HL-60/S4 (cell line): ENCODE results near the gene SATB2.

Source experiments
- in situ Hi-C: fragments of 300-500 bp; cut with MboI; formaldehyde crosslinking; loops from 2 replicates; pipeline ENCODE4 v1.14.3; 2022; ENCODE audit warnings: low sequenced_read_pairs

The SATB2 gene

DNA sequence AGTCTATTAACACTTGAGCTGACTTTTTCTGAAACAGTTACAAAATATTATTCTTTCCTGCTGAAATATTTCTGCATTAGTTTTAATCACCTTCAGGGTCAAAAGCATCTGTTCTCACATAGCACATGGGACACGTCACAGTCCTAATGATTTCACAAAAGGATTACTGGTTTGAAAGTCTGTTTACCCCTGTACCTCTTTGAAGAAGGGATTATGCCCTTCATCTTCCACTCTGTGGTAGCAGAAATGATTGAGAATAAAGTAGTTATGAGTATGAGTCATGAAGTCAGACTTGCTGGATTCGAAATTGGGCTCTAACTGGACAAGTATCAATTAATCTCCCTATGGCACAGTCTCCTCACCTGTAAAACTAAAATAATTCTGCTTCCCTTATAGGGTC is 121.2 kb downstream of the SATB2 start:
- in situ Hi-C loops = no loop called here

DNA sequence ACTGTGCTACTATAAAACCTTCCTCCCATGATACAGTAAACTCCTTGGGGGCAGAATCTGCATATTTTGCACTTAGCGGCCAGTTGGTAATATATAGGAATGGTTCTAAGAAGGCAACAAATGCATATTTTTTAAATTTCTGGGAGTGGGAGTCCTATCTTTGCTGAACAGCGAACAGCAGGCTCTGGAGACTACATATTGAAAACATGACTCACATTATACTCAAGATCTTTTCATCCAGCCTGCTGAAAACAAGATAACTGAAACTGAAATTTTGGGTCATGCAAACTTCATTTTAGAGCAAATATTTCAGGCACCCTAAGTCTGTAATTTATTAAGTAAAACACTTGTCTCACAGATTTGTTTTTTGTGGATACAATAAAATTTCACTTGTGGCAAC is 122.2 kb downstream of the SATB2 start:
- in situ Hi-C loops = no loop called here

DNA sequence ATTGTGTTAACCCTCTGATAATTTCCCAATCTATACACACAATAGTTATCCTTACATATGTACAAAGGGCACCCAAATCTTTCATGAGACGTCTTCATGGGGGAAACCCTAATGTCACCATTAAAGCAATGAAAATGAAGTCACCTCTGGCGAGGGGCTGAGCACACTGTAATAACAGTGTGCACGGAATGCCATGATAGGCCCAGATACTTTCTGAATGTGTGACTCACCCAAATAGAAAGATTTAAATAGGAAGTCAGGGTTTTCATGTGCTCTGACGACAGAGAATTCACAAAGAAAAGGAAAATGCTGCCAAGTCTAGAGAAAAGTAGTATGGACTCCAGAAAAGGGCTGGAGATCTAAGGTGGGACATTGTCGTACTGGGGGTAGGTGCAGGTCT is 128.3 kb downstream of the SATB2 start:
- in situ Hi-C loops = no loop called here

DNA sequence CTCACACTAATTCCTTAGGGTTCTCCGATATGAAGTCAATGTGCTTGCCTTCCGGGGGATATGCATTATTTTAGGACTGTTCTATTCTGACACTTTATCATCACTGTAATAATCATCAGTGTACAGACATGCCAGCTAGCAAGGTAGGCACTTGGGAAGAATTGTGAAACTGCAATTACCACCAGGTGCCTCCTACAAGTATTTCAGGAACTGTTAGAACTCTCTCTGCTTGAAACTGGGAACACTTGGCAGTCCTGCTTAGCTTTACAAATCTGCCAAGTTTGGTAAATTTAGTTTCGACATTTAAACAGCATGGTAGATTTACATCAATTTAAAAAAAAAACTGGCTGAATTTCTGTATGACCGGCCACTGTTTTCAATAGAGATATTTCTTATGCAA is 128.7 kb downstream of the SATB2 start:
- in situ Hi-C loops = no loop called here

DNA sequence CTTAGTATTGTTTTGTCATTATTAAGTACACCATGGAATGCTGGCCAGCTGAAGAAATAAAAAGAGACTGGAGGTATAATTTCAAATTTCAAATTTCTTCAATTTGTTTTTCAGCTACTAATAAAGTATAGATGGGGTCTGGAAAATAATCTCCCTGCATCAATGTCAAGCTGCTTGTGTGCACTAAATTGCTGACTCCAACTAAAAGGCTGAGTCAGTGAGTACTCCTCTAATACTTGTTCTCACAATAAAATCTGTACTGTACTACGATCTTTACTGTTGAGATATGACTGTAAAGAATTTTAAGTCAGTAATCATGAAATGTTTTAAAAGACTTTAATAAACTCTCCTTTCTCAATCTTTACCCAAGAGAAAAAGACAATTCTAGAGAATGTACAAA is 131.9 kb downstream of the SATB2 start:
- in situ Hi-C loops = no loop called here

DNA sequence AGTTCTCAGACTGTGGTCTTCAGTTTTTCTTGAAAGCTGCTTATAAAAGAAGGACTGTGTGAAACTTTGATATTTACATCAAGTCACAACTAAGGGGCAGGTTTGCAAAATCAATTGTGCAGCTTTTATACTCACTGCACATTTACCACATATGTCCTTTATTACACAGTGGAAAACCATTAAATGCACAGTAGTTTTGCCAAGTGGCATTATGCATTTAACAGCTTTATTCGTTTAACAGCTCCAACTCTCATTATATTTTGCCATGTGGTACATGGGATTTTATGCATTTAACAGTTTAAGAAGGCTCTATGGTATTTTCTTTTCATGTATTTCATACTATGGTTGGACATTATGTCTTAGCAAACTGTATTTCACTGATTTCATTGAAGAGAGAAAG is 135.6 kb downstream of the SATB2 start:
- in situ Hi-C loops = no loop called here

DNA sequence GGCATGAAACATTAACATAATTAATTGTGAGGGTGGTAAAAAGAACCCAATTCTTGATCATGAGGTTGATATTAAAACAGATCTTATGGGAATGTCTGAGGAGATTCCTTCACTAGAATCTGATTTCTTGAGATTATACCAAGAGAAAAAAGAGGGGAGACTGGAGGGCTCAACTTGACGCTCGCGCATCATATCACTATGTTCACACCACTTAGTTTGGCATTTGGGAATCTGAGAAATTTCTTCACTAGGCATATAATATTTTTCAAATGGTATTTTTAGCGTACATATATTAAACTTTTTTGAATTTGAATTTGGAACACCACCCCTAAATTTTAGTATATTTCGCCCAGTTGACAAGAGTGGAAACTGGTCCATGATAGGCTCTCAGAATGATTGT is 140.1 kb downstream of the SATB2 start:
- in situ Hi-C loops = no loop called here

DNA sequence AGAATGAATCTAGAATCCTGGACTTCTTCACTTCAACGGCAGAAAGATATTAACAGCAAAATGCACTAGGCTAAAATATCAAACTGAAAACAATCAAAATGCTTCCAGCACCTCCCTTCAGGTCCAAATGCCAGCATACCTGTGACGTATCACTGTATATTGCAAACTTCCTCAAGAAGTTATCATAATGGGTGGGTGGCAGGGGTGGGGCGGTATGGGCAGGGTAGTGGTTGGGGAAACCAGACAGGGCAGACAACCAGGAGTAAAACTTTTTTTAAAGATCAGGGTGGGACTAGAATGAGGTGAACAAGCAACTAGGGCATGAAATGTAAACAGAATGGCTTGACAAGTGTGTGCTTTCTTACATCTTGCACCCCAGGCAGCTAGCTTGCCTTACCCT is 140.9 kb downstream of the SATB2 start:
- in situ Hi-C loops = no loop called here

DNA sequence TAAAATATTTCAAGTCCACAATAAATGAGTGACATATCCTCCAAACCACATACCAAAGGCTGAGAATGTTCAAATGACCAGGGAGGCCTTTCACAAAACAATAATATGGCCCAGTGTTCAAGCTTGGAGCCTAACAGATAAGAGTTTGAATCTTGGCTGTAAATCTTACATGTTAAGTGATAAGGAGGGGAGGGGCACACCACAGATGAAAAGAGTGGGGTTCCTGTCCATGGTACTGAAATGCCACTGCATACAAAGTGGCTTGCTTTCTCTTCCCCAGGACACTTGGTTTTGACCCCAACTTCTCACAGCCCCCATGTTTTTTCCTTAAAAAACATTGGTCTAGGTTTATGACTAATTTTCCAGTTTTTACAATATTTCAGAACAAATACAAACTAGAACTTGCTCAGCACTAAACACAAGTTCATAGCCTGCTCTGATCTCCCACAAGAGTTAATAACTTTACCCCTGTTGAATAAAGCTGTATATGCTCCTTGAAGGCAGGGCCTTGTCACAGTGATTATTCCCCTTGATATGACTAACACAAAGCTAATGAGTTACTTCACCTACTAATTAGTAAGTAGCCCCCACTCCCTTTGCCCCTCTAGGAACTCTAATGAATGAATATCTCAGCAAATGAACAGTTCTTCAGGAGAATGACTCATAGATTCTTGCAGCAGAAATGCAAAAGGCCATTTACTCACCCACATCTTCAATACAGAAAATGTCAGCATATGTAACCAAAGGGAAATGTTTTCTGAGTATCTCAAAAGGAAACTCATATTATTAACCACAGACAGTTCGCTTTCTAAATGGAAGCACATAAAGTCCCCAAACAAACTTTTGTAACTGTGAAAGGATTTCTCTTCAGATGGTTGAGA is 142.2 kb downstream of the SATB2 start:
- in situ Hi-C loops = no loop called here

DNA sequence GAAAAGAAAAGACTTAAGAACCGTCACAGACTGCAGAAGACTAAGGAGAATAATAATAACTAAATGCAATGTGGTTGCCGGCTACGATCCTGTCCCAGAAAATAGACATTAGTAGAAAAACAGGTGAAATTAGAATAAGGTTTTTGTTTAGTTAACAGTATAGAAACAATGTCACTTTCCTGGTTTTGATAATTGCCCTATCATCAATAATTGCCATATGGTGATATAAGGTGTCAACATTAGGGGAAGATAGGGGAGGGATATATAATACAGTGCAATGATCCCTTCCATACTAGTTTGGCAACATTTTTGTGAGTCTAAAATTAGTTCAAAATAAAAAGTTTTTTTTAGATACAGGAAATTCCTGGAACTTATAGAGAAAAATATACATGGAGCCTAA is 144.8 kb downstream of the SATB2 start:
- in situ Hi-C loops = no loop called here

DNA sequence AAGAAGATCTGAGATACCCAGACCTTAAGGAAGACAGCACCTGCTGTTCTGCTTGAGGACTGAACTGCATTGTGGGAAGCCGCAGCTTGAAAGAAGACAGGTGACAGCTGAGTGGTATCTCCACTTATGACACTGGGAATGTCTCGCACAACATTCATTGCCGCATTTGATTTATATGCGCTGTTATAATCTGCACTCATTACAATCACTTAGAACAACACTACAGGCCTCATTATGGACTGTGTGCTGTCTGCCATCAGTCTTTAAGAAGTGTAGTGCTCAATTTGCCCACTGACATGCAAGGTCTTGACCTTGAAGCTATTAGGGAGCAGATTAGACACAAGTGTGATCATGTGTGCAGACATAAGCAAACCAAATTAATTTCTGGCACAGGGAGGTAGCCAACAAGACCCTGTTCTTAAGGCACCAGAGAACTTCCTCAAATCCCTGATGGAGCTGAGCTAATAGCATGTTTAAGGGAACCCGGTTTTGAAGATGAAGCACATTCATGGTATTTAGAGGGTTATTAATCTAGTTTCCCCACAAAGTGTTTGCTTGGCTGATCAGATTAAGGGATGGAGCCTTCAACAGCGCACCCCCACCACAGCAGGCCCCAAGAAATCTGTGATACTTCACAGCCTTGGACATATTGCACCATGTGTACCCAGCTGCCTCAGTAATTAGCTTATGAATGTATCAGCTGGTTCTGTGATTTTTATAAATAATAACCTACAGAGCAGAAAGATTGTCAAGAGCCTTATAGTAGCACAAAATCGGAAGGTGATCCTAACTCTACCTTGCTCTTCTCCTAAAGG is 146.8 kb downstream of the SATB2 start:
- in situ Hi-C loops = no loop called here

DNA sequence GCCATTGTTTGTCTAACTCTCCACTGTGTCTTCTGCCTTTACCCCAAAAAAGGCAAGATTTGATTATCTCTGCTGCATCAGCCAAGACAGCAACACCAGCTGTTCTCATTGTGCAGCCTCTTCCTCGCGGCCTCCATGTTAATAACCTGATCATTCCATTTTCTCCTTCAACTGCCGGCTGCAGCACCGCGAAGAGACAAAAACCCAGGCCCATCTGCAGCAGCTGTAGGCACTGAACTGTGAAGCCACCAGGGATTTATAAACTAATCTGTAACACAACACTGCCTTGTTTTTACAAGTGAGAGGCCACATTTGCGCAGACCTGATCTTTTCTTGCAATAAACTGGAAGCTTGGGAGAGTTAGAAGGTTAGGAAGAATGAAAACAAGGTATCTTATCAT is 147.8 kb downstream of the SATB2 start:
- in situ Hi-C loops = no loop called here

DNA sequence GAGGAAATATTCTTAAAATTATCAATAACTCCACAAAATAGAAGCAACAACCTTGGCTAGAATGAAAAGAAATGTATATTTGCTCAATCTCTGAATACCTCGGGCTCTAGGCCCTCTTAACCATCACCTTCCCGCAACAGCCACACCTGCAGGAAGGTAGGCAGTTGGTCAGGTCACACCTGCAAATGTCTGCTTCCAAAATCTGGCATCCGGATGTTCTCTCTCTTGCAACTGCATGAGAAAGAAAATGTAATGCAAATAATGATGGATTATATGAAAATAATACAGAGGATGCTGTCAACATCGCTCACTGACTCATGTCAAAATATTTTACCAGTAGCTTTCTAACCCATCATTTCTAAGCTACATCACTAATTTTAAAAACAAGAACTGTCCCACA is 148.3 kb downstream of the SATB2 start:
- in situ Hi-C loops = no loop called here

DNA sequence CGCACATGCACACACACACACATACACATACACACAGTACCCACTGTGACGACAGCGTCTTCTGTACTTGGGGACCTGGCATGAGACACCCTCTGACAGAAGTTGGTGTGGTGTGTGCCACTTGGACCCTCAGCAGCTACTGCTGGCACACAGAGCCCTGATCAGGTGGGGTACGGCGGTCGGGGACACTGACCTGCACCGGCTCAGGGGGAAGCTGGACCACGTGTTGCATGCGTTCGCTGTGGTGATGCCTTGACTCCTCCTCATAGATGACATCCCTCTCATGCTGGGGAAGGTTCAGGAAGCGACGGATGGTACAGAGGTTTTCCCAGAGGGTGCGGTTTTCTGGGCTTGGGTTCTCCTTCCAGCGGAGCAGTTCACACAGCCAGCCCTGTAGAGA is 149.2 kb downstream of the SATB2 start:
- in situ Hi-C loops = no loop called here

DNA sequence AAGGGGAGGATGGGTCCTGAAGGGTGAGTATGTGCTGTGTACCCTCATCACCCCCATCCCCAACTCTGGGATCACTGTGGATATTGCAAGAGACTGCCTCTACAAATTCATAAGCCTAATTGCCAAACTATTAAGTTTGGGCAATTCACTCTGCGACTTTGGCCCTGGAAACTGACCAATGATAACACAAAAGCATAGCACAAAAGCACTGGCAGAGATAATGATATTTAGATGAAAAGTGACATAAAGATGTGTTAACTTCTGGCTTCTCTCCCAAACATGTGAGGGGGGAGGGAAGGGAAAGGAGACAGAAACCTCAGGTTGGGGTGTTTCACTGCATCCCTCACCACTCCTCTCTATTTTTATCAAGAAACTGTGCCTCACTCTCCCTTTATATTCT is 150.3 kb downstream of the SATB2 start:
- in situ Hi-C loops = no loop called here

DNA sequence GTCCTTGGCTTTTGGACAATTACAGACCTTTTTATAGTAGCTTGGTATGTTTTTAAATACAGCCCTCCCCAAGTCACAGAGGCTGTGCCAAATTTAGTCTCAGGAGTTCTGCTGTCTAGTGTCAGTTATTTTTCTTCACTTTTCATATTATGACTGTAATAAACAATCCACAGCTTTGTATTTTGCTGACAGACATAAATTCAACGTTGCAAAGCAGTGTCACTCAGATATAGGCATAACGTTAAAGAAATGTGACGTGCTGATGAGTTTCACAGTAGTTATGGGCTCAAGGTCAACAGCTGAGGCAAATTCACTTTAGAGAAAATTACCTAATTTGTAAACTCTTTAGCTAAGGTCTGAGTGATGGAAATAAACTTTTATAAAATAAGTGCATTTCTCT is 151.6 kb downstream of the SATB2 start:
- in situ Hi-C loops = no loop called here

DNA sequence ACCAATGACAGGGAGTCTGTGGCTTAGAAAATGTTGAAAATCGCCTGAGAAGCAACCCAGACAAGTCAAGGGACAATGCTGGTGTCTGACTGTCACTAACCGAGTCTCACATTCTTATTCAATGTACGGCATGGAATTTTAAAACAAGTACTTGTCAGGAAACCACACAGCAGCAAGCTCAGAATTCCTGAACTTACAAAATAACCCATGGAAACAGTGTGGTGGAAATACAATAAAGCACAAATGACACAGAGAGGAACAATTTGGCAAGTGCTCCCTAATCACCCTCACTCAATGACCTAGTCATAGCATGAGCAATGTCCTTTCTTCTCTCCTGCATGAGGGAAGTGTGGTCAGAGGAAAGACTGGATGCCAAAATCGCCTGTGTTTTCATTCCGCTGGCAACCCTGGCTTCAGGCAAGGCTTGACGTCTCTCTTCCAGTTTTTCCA is 154.0 kb downstream of the SATB2 start:
- in situ Hi-C loops = no loop called here

DNA sequence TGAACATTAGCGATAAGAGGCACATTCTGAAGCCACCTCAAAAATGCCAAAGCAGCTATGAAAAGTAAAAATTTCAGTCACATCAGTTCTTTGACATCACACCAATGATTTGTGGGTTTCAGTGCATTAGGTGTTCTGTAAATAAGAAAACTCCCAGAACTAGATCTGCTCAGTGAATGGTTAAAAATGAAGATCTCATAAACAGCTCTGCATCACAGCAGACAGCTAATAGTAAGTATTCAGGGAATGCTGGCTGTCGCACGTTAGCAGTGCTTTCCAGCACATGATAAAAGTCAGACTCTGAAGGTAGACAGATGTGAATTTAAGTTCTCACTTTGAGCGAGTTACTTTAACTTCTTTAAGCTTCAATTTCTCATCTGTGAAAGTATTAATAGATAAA is 154.9 kb downstream of the SATB2 start:
- in situ Hi-C loops = no loop called here

DNA sequence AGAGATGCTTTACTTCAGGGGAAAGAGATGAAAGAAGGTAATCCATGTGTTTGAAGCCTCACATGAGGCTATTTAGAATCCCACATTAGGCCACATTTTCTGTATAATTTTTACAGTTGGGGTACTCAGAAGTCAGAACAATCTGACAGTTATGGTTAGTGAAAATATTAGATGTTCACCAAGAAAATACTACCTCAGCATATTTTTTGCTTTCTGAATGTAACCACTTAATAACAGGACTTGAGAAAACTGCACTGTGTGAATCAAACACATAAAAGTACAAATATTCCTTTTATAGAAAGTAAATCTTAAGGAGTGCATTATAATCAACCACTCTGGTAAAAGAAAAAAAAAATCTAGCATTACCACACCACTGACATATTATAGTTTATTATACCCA is 169.3 kb downstream of the SATB2 start:
- in situ Hi-C loops = no loop called here

DNA sequence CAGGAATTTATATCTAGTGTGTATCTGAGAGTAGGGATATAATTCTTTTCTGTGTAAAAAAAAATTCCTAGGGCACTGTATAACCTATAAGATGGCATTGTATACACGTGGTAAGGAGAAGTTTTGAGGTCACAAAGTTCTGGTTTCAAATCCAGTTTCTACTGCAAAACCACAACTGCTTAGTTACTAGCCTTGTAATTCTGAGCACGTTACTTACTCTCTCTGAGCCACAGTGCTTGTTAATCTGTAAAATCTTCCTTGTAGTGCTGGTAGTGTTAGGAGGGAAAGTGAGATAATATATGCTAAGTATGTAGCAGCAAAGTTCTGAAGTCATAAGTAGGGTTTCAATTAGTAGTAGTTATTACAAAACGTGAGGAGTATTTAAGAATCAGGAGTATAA is 175.4 kb downstream of the SATB2 start:
- in situ Hi-C loops = no loop called here

DNA sequence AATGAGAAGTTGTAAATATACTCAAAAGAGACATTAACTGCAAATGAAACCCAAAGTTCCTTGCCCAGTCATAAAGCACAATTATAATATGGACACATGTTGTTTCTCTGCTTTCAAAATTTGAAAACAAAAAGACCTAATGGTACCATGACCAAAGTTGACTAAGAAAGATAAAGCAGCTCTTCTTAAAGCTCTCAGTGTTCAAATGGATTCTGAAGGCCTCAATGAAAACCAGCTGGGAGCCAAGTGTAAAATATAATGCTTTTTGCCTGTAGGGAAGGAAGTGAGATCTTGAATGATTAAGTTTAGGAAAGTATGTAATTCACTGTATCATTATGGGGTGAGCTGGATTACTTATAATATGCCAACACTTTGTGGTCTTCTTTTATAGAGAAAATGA is 178.6 kb downstream of the SATB2 start:
- in situ Hi-C loops = no loop called here

DNA sequence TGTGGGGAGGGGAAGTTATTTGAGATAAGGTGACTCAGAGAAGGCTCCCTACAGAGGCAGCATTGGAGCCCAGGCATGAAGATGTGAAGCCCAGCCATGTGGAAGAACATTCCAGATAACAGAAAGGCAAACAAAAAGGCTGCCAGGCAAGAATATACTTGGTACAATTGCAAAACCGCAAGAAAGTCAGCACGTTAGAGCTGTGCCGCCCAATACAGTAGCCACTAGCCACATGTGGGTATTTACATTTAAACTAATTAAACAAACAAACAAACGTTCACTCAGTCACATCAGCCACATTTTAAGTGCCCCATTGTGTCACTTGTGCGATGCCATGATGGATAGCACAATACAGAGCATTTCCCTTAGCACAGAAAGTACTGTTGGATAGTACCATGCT is 179.6 kb downstream of the SATB2 start:
- in situ Hi-C loops = no loop called here
